ENCODE measurements around the gene PALLD.

DNA sequence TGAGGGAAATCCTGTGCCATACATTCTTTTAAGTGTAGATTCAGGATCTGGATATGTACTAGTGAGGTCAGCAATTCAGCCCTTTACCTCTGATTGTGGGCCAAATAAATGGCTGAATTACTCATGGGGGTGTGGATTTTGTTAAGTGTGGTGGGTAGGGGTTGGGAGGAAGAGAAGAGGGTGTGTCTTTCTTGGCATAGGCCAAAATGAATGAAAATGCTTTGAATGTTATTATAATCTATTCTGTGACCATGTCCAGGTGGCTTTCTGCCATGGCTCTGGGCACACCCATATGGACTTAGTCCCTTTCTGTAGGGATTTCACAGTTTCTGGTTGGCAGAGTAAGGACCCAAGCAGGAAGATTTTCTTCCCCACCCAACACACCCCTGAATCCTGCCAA, 268.9 kb downstream of the PALLD start:
- TF ChIP-seq EZH2 (IDR thresholded peaks at IDR 0.05; ENCODE audit: insufficient read depth, poor library complexity, severe bottlenecking) (no peak), EZH2phosphoT487 (IDR thresholded peaks at IDR 0.05; ENCODE audit: insufficient read depth, low read depth) (no peak)

Data from GM23248 (cell line).